Memory B cell (primary cell): Measurements from ENCODE around the gene GFI1B.
A peak's percentile ranks its signal among the peaks of the same experiment; 100 is the strongest.
"Not testable (repeated sequence)": the region's sequence is repeated elsewhere in the genome, so short reads cannot be mapped to it uniquely, and the experiment has no call there.

Experiments used
- ATAC-seq: fragments of 150-1000 bp; cut with Tn5 transposase; 2 replicates; pipeline ENCODE4 v1.10.0; 2021; ENCODE audit warnings: low read depth, mild to moderate bottlenecking, moderate library complexity
- DNase-seq, 2 donors: peaks; one replicate each; pipeline ENCODE4 v3.0.0; 2022; ENCODE audit warnings: low spot score in 2 of 2
- H3K27ac Mint-ChIP-seq: one replicate; pipeline ENCODE4 v1.8.0; 2022; ENCODE audit warnings: mild to moderate bottlenecking, moderate library complexity, mixed read lengths
- H3K27me3 Mint-ChIP-seq: one replicate; pipeline ENCODE4 v1.8.0; 2022; ENCODE audit warnings: mixed read lengths
- H3K36me3 Mint-ChIP-seq: one replicate; pipeline ENCODE4 v1.8.0; 2022; ENCODE audit warnings: mild to moderate bottlenecking, mixed read lengths
- H3K4me1 Mint-ChIP-seq: one replicate; pipeline ENCODE4 v1.8.0; 2022; ENCODE audit warnings: mixed read lengths
- H3K4me3 Mint-ChIP-seq: one replicate; pipeline ENCODE4 v1.8.0; 2022; ENCODE audit warnings: mild to moderate bottlenecking, moderate library complexity, mixed read lengths
- H3K9me3 Mint-ChIP-seq: one replicate; pipeline ENCODE4 v1.8.0; 2022; ENCODE audit warnings: mixed read lengths

Gene GFI1B

DNA sequence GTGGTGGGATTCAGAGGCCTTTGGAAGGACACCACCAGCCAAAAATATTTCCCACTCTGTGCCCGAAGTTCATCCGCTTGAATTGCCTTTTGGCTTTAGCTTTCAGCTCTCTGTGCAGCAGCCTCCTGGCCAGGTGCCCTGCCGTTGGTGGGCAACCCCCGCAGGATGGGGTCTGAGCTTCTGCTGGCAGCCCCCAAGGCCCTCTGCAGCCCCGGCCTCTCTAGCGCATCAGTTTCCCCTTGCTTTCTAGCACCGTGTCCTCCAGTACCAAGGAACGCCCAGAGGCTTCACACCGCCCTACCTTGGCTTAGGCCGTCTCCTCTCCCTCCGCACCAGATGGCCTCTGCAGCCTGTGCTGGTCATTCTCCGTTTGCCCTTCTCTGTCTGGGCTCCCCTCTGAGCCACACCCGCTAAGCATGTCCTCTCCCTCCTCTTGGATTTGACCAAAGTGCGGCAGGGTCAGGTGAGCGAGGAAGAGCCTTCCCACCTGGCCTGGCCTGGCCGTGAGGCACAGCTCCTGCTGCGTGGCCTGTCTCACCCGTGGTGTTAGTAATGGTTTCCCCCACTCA is 29.9 kb upstream of the GFI1B start:
- ATAC-seq (no peak), DNase-seq (no peak)
- H3K27me3 Mint-ChIP-seq: no peaks in the 10 kb centered on the region
- H3K4me1 Mint-ChIP-seq: peaks cover 9% of the 10 kb centered on the region
- no peak overlapping the region for H3K27ac Mint-ChIP-seq
- no peaks in the 10 kb centered on the region for H3K36me3 Mint-ChIP-seq
- H3K4me3 Mint-ChIP-seq: no peak overlapping the region
- peaks cover 1% of the 10 kb centered on the region for H3K9me3 Mint-ChIP-seq

DNA sequence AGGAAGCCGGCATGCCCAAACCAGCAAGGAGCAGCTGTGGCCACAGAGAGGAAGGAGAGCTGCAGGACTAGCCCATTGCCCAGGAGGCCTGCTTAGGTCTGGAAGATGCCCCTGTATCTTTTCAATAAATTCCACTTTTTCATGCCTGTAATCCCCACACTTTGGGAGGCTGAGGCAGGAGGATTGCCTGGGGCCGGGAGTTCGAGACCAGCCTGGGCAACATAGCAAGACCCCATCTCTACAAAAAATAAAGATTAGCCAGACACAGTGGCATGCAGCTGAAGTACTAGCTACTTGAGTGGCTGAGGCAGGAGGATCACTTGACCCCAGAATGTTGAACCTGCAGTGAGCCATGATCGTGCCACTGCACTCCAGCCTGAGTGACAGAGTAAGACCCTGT is 28.8 kb upstream of the GFI1B start:
- H3K36me3 Mint-ChIP-seq: no peaks in the 10 kb centered on the region
- H3K27me3 Mint-ChIP-seq: no peaks in the 10 kb centered on the region
- H3K9me3 Mint-ChIP-seq: peaks cover 1% of the 10 kb centered on the region
- ATAC-seq (no peak), DNase-seq (no peak)
- H3K4me1 Mint-ChIP-seq: peaks cover 5% of the 10 kb centered on the region
- no peak overlapping the region for H3K27ac Mint-ChIP-seq
- H3K4me3 Mint-ChIP-seq: no peak overlapping the region

DNA sequence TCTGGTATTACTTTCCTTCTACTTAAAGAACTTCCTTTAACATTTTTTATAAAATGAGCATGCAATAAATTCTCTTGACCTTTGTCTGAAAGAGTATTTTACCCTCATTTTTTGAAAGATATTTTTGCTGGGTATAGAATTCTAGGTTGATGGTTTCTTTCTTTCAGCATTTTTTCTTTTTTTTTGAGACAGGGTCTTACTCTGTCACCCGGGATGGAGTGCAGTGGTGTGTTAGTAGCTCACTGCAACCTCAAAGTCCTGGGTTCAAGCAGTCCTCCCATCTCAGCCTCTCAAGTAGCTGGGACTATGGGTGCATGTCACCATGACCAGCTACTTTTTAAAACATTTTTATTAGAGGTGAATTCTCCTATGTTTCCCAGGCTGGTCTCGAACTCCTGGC is 23.4 kb upstream of the GFI1B start:
- Mint-ChIP-seq H3K36me3 (peaks cover 10% of the 10 kb centered on the region), H3K4me3 (no peak overlapping the region), H3K27me3 (peaks cover 14% of the 10 kb centered on the region), H3K9me3 (peaks cover 14% of the 10 kb centered on the region), H3K27ac (no peak overlapping the region), H3K4me1 (no peaks in the 10 kb centered on the region)
- ATAC-seq (no peak), DNase-seq (no peak)

DNA sequence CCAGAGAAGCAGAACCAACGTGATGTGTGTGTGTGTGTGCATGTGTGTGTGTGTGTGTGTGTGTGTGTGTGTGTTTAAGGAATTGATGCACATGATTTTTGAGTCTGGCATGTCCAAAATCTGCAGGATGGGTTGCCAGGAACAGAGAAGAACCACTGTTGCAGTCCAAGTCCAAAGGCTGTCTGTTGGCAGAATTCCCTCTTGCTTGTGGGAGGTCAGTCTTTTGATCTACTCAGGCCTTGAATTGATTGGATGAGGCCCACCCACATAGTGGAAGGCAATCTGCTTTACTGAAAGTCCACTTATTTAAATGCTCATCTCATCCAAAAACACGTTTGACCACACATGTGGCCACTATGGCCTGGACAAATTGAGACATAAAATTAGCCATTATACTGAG is 22.7 kb upstream of the GFI1B start:
- peaks cover 14% of the 10 kb centered on the region for H3K27me3 Mint-ChIP-seq
- H3K4me3 Mint-ChIP-seq: no peak overlapping the region
- peaks cover 14% of the 10 kb centered on the region for H3K9me3 Mint-ChIP-seq
- no peak for DNase-seq
- H3K4me1 Mint-ChIP-seq: no peaks in the 10 kb centered on the region
- ATAC-seq: no peak
- peaks cover 10% of the 10 kb centered on the region for H3K36me3 Mint-ChIP-seq
- H3K27ac Mint-ChIP-seq: no peak overlapping the region

DNA sequence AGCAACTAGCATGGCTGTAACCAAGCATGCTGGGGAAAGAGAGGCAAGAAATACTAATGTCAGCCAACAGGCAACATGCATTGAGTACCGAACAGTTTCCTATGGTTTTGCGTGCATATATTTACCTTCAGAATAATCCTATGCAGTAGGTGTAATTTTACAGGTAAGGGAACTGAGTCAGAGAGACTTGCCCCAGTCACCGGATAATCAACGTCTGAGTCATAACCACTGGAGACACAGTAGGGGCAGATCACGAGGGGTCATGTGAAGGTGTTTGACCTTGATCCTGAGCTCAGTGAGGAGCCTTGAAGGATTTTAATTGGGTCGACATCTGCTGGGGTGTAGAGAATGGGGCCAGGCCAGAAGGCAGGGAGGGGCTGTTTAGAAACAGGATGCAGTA is 20.7 kb upstream of the GFI1B start:
- H3K36me3 Mint-ChIP-seq: peaks cover 10% of the 10 kb centered on the region
- H3K27me3 Mint-ChIP-seq: peaks cover 14% of the 10 kb centered on the region
- no peak overlapping the region for H3K4me3 Mint-ChIP-seq
- DNase-seq (no peak), ATAC-seq (no peak)
- H3K4me1 Mint-ChIP-seq: no peaks in the 10 kb centered on the region
- peaks cover 14% of the 10 kb centered on the region for H3K9me3 Mint-ChIP-seq
- H3K27ac Mint-ChIP-seq: no peak overlapping the region

DNA sequence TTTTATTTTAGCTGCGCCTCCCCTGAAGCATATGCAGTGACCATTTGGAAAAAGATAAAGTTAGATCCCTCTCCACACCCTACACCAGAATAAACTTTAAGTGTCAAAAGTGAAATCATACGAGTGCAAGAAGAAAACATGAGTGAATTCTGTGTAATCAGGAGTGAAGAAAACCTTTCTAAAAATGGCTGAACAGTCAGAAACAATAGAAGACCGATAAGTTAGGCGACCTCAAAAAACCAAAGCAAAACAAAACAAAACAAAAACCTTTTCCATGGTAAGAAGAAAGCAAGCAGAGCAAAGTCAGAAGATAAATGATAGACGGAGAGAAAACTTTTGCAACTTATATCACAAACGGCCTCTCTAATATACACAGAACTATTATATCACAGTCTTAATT is 17.5 kb upstream of the GFI1B start:
- Mint-ChIP-seq H3K9me3 (peaks cover 14% of the 10 kb centered on the region), H3K4me1 (no peaks in the 10 kb centered on the region), H3K27ac (no peak overlapping the region), H3K27me3 (peaks cover 14% of the 10 kb centered on the region), H3K4me3 (no peak overlapping the region), H3K36me3 (peaks cover 10% of the 10 kb centered on the region)
- DNase-seq: no peak
- no peak for ATAC-seq

DNA sequence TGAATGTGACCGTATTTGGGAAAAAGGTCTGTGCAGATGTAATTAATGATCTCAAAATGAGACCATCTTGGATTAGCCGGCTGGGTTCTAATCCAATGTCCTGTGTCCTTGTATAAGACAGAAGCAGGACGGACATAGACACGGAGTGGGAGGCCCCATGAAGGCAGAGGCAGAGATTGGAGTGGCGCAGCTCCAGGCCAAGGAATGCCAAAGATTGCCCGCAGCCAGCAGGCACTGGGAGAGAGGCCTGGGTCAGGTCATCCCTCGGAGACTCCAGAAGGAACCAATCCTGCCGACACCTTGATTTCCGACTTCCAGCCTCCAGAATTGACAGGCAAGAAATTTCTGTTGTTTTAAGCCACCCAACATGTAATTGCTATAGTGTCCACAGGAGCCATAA is 13.0 kb upstream of the GFI1B start:
- no peak overlapping the region for H3K27ac Mint-ChIP-seq
- H3K9me3 Mint-ChIP-seq: no peaks in the 10 kb centered on the region
- peaks cover 5% of the 10 kb centered on the region for H3K27me3 Mint-ChIP-seq
- ATAC-seq: no peak
- no peaks in the 10 kb centered on the region for H3K36me3 Mint-ChIP-seq
- no peak overlapping the region for H3K4me3 Mint-ChIP-seq
- no peak for DNase-seq
- peaks cover 1% of the 10 kb centered on the region for H3K4me1 Mint-ChIP-seq

DNA sequence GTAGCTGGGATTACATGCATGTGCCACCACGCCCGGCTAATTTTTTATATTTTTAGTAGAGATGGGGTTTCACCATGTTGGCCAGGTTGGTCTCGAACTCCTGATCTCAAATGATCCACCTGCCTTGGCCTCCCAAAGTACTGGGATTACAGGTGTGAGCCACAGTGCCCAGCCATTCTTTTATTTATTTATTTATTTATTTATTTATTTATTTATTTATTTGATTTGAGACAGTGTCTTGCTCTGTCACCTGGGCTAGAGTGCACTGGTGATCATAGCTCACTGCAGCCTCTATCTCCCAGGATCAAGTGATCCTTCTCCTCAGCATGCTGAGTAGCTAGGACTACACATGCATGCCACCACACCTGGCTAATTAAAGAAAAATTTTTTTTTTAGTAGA is 10.6 kb upstream of the GFI1B start:
- not testable (repeated sequence) for H3K27ac Mint-ChIP-seq, H3K36me3 Mint-ChIP-seq, H3K27me3 Mint-ChIP-seq, H3K4me1 Mint-ChIP-seq, ATAC-seq, H3K4me3 Mint-ChIP-seq, H3K9me3 Mint-ChIP-seq, DNase-seq

DNA sequence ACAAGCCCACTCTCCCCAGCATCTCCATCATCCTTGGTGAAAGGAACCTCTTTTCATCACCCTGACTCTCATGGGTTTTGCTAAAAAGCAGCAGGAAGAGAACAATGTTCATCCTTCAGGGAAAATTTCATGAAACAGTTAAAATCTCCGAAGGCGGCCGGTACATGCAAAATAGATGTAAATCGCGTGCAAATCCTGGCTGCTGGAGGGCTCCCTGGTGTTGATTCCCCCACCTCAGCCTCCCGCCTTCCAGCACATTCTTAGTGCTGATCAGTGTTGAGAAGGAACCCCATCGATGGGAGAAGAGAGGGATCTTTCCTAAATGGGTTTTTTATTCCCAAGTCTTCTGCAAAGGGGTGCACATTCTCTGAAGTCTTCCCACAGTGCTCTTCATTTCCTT is 8.7 kb upstream of the GFI1B start:
- no peak for ATAC-seq
- H3K4me1 Mint-ChIP-seq: peaks cover 4% of the 10 kb centered on the region
- H3K36me3 Mint-ChIP-seq: no peaks in the 10 kb centered on the region
- no peak for DNase-seq
- no peak overlapping the region for H3K27ac Mint-ChIP-seq
- no peak overlapping the region for H3K4me3 Mint-ChIP-seq
- no peaks in the 10 kb centered on the region for H3K9me3 Mint-ChIP-seq
- peaks cover 9% of the 10 kb centered on the region for H3K27me3 Mint-ChIP-seq

DNA sequence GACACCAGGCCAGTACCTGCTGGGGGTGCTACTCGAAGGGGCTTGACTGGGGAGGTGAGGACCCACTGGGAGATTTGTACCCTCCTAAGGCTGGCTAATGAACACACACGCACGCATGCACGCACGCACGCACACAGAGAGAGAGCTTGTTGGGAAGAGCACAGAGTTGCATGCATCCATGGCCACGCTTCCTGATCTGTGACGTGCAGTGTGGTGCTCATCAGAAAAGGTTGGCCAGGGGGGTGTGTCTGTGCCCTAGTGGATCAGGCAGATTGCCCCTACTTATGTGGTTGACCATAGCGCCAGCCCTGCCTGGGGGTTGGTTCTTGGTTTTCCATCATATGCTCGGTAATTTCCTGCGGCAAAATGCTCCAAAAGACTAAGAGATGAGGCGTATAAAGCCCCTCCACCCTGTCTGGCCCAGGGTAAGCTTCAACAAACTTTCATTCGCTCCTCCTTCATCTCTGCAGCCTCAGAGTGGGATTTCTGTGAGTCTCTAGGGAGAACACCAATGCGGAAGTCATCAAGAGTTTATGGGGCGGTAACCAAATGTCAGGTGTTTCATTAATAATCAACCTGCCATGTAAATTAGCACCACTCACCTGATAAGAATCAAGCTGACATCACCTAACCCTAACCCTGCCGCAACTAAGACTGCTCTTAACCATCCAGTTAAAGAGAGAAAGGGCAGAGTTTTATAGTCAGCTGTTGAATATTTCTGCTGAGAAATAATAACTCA is 8.0 kb upstream of the GFI1B start:
- DNase-seq (no peak), ATAC-seq (peak; percentile 56)
- Mint-ChIP-seq H3K27ac (no peak overlapping the region), H3K36me3 (no peaks in the 10 kb centered on the region), H3K4me3 (no peak overlapping the region), H3K27me3 (peaks cover 14% of the 10 kb centered on the region), H3K9me3 (no peaks in the 10 kb centered on the region), H3K4me1 (peaks cover 4% of the 10 kb centered on the region)

DNA sequence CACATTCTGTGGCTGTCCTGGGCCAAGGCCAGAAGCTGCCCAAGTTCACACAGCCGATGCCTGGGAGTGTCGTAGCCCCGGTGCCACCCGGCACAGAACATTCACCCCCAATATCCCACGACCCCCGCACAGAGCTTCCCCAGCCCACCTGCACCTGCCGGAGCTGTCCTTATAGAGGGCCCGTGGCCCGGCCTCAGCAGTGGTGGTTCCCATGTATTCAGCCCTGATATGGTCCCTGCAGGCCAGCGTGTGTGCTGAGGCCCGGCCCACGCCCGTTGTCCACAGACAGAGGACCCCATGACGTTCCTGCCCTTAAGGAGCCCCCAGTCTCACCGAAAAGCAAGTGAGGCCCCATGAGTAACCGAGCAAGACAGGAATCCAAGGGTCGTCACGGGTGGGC is 5.3 kb upstream of the GFI1B start:
- no peak for ATAC-seq
- no peak overlapping the region for H3K4me3 Mint-ChIP-seq
- peaks cover 17% of the 10 kb centered on the region for H3K27me3 Mint-ChIP-seq
- H3K27ac Mint-ChIP-seq: no peak overlapping the region
- no peaks in the 10 kb centered on the region for H3K36me3 Mint-ChIP-seq
- H3K4me1 Mint-ChIP-seq: peaks cover 6% of the 10 kb centered on the region
- no peaks in the 10 kb centered on the region for H3K9me3 Mint-ChIP-seq
- DNase-seq: no peak

DNA sequence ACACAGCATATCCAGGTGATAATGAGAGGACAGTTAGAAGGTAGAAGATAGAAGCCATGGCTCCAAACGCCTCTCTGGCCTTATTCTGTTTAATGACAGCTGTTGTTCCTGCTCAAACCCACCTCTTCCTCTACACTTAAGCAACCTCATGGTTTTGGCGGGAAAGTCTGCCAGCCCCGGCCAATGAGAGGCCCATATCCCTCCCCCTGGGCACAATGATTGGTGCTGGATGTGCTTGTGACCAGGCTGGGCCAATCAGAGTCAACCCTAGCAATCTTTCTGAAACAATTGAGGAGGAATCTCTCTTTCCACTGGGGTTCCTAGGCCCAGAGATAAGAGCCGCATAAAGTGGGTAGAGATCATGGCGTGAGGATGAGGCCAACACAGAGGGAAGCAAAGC is 4.8 kb upstream of the GFI1B start:
- H3K4me1 Mint-ChIP-seq: peaks cover 10% of the 10 kb centered on the region
- peaks cover 21% of the 10 kb centered on the region for H3K27me3 Mint-ChIP-seq
- H3K36me3 Mint-ChIP-seq: no peaks in the 10 kb centered on the region
- DNase-seq: no peak
- no peak overlapping the region for H3K27ac Mint-ChIP-seq
- no peak for ATAC-seq
- H3K9me3 Mint-ChIP-seq: no peaks in the 10 kb centered on the region
- H3K4me3 Mint-ChIP-seq: no peak overlapping the region

DNA sequence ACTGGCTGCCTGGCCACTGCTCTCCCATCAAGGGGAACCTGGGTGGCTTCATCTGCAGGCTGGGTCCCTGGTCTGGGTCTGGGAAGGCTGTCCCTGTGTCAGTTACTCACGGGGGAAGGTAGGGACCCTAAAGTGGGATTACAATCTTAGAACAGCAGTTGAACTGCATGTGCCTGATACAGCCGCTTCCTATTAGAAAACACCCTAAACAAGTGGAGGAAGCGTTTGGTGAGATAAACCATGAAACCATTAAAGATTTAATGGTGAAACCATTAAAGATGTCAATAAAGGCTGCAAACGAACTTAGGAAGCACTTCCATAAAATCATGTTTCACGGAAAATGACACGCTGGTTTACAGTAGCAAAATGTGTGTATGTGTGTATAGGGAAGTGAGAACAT is 2.5 kb upstream of the GFI1B start:
- Mint-ChIP-seq H3K9me3 (no peaks in the 10 kb centered on the region), H3K4me3 (no peak overlapping the region), H3K36me3 (no peaks in the 10 kb centered on the region), H3K27ac (no peak overlapping the region), H3K4me1 (peaks cover 12% of the 10 kb centered on the region), H3K27me3 (peaks cover 26% of the 10 kb centered on the region)
- ATAC-seq (no peak), DNase-seq (no peak)

DNA sequence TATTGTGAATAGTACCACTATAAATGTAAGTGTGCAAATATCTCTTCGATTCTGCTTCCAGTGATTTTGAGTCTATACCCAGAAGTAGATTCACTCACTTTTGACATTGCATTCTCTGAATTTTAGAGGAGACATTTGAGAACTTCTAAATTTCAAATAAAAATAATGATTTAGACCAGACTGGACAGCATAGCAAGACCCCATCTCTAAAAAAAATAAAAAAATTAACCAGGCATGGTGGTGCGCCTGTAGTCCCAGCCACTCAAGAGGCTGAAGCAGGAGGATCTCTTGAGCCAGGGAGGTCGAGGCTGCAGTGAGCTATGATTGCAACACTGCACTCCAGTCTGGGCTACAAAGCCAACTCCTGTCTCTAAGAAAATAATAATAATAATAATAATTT is 1.9 kb upstream of the GFI1B start:
- H3K27ac Mint-ChIP-seq: no peak overlapping the region

DNA sequence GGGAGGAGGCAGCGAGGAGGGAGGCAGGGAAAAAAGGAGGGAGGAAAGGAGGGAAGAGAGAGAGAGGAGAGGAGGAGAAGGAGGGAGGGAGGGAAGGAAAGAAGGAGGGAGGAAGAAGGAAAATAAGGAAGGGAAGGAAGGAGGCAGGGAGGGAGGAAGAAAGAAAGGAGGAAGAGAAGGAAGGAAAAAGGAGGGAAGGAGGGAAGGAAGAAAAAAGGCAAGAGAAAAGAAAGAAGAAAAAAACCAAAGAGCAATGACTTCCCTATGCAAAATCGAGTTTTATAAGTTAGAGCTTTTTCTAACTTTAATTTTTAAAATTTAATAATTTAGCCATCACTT is 413 bp upstream of the GFI1B start:
- Mint-ChIP-seq H3K27me3 (peaks cover 21% of the 10 kb centered on the region), H3K4me3 (no peak overlapping the region), H3K27ac (no peak overlapping the region), H3K9me3 (no peaks in the 10 kb centered on the region), H3K4me1 (peaks cover 12% of the 10 kb centered on the region), H3K36me3 (no peaks in the 10 kb centered on the region)
- ATAC-seq (no peak), DNase-seq (no peak)

More for the DNA sequence above, 1.9 kb upstream of the GFI1B start:
- Mint-ChIP-seq H3K27me3 (peaks cover 21% of the 10 kb centered on the region), H3K36me3 (no peaks in the 10 kb centered on the region), H3K4me1 (peaks cover 12% of the 10 kb centered on the region), H3K4me3 (no peak overlapping the region), H3K9me3 (no peaks in the 10 kb centered on the region)
- no peak for DNase-seq
- ATAC-seq: no peak
